ENCODE results near the gene MAPKAP1. TPM values are rescaled to one million over a fixed set of nuclear protein-coding genes. Genes with fewer than 3 reads are reported as not detected.

MAPKAP1 gene
- total and polyA plus RNA-seq, 9 of the 15 experiments (the other 6 are each of a cell fraction or from before 2014, with no cell fraction given) = 2.6 to 82.1 (median 61.1) TPM

GRCh38 chr9:125476645-125477044 lies 230.4 kb downstream of the MAPKAP1 start:
- peaks cover 11% of the 10 kb centered on the region for H3K36me3 ChIP-seq (ENCODE audit: control insufficient read depth, insufficient read depth, low read length)
- H3K79me2 ChIP-seq (ENCODE audit: control insufficient read depth, insufficient read depth, low read length) = no peaks in the 10 kb centered on the region
- in situ Hi-C loops (cut with MboI) (no loop called here), intact Hi-C loops (cut with micrococcal nuclease) (no loop called here)
- H2AFZ ChIP-seq (ENCODE audit: low read depth, low read length) = peak overlapping the region; percentile 6; the same call in 1 of the 2 replicates
- no peaks in the 10 kb centered on the region for H3K9me1 ChIP-seq (ENCODE audit: control insufficient read depth, insufficient read depth, low read length)
- POLR2A ChIA-PET = interaction anchor here (0.7 to 1.0 kb wide), 2 partner anchors 19 to 203 kb away, joined by 3 read pairs; no protein-coding TSS in a partner anchor
- WGBS (ENCODE audit: insufficient coverage, low coverage, missing lambda C conversion rate) = 41% methylated on average over 6 of the region's 6 CpGs
- CTCF ChIA-PET (ENCODE audit: low intra/inter-chr PET ratio) = no interaction called here
- peak; percentile 64 for ATAC-seq
- no peaks in the 10 kb centered on the region for H3K9me3 ChIP-seq (replicated peaks; ENCODE audit: control insufficient read depth, insufficient read depth, low read depth, low read length)
- peak overlapping the region; percentile 49 for H3K27ac ChIP-seq (ENCODE audit: extremely low read depth, low read depth, low read length)
- DNase-seq (ENCODE audit: extremely low read depth in 1 of 4, low spot score in 3 of 4) = peak; percentile 48 to 73 (median 62)
- H4K20me1 ChIP-seq (replicated peaks; ENCODE audit: control insufficient read depth, insufficient read depth, low read length) = no peaks in the 10 kb centered on the region
- H3K4me2 ChIP-seq (ENCODE audit: insufficient read depth, low read length) = peak overlapping the region; percentile 47
- BruUV-seq (replicated peaks) = no TSS peak
- peak; percentile 73 for FAIRE-seq
- no peak overlapping the region for H3K4me3 ChIP-seq
- H3K4me1 ChIP-seq (replicated peaks in 1 of 2; ENCODE audit: control insufficient read depth in 2 of 2, insufficient read depth in 2 of 2, low read length in 2 of 2) = peaks cover 27 to 68% of the 10 kb centered on the region in 2 experiments
- no peaks in the 10 kb centered on the region for H3K27me3 ChIP-seq (ENCODE audit: control insufficient read depth in 2 of 2, insufficient read depth in 2 of 2, low read length in 2 of 2)
- no peak overlapping the region for H3K9ac ChIP-seq (ENCODE audit: insufficient read depth in 1 of 2, low read depth in 2 of 2, low read length in 2 of 2)
- TF ChIP-seq ZNF609 (CRISPR knock-in tag; IDR thresholded peaks at IDR 0.05; ENCODE audit: borderline replicate concordance) (no peak), RAD21 (CRISPR knock-in tag; conservative IDR thresholded peaks at IDR 0.05 in 1 of 2, IDR thresholded peaks at IDR 0.05 in 1 of 2) (no peak), ID3 (CRISPR knock-in tag; IDR thresholded peaks at IDR 0.05) (no peak), ID3 (tag; IDR thresholded peaks at IDR 0.05) (no peak), ZMIZ1 (IDR thresholded peaks at IDR 0.05; ENCODE audit: low read depth in 2 of 2, low read length in 2 of 2) (peak in 1 of 2 experiments; percentile 84; a peak in 2 of 4 replicates), RAD51 (IDR thresholded peaks at IDR 0.05; ENCODE audit: borderline replicate concordance, low read depth) (no peak)

All from K562 (cell line).